Stimulated activated CD4-positive, alpha-beta T cell treated with anti-CD3 and anti-CD28 coated beads, Interleukin-1b, Interleukin-23, amount 100 ng/mL, for 48 hours (primary cell): Measurements from ENCODE around the gene COL4A1.

ENCODE experiments used
- DNase-seq: peaks from one replicate; pipeline ENCODE4 v3.0.0-alpha.2; 2020

The COL4A1 gene

GRCh38 chr13:110186231-110186855 is 120.6 kb downstream of the COL4A1 start:
- DNase-seq: no peak

GRCh38 chr13:110185696-110186095 is 121.3 kb downstream of the COL4A1 start:
- no peak for DNase-seq

- no peak for DNase-seq
Measured at GRCh38 chr13:110183910-110184309, 123.0 kb downstream of the COL4A1 start.

- DNase-seq: no peak
Measured at GRCh38 chr13:110182461-110182860, 124.5 kb downstream of the COL4A1 start.

GRCh38 chr13:110182003-110182402 is 125.0 kb downstream of the COL4A1 start:
- DNase-seq: no peak

GRCh38 chr13:110179857-110180147 is 127.2 kb downstream of the COL4A1 start:
- no peak for DNase-seq

- DNase-seq: no peak
Measured at GRCh38 chr13:110179116-110179856, 127.7 kb downstream of the COL4A1 start.

- DNase-seq: no peak
Measured at GRCh38 chr13:110177790-110178189, 129.2 kb downstream of the COL4A1 start.

- no peak for DNase-seq
Measured at GRCh38 chr13:110176431-110176830, 130.5 kb downstream of the COL4A1 start.

- DNase-seq: no peak
Measured at GRCh38 chr13:110173247-110173818, 133.6 kb downstream of the COL4A1 start.

- no peak for DNase-seq
Measured at GRCh38 chr13:110170882-110171281, 136.1 kb downstream of the COL4A1 start.

- no peak for DNase-seq
Measured at GRCh38 chr13:110170020-110170790, 136.8 kb downstream of the COL4A1 start.

GRCh38 chr13:110168999-110169933 is 137.7 kb downstream of the COL4A1 start:
- DNase-seq: no peak

GRCh38 chr13:110166598-110166997 is 140.4 kb downstream of the COL4A1 start:
- no peak for DNase-seq

- no peak for DNase-seq
Measured at GRCh38 chr13:110164706-110165105, 142.3 kb downstream of the COL4A1 start.

GRCh38 chr13:110162866-110163658 is 143.9 kb downstream of the COL4A1 start:
- no peak for DNase-seq

- no peak for DNase-seq
Measured at GRCh38 chr13:110162053-110162452, 144.9 kb downstream of the COL4A1 start.

GRCh38 chr13:110161112-110161882 is 145.7 kb downstream of the COL4A1 start:
- DNase-seq: no peak

GRCh38 chr13:110158226-110158625 is 148.7 kb downstream of the COL4A1 start:
- no peak for DNase-seq

GRCh38 chr13:110157718-110158117 is 149.2 kb downstream of the COL4A1 start:
- DNase-seq: no peak
